HCT116 (cell line): Measurements from ENCODE around the gene TBC1D13.

Source experiments
- CEBPB ChIP-seq: IDR thresholded peaks from 2 replicates; pipeline ENCODE4 v1.6.1; 2012; ENCODE audit warnings: low read depth
- EZH2phosphoT487 ChIP-seq: fragments of 200-600 bp; IDR thresholded peaks from 2 replicates; pipeline ENCODE4 v1.6.1; 2018; ENCODE audit warnings: antibody characterized with exemption, borderline replicate concordance
- POLR2A ChIP-seq: IDR thresholded peaks from 2 replicates; pipeline ENCODE4 v1.7.0; 2011; ENCODE audit warnings: borderline replicate concordance; ENCODE audit not compliant: insufficient read depth, insufficient read length; ENCODE audit errors: extremely low read depth
- POLR2AphosphoS5 ChIP-seq: IDR thresholded peaks from 2 replicates; pipeline ENCODE4 v1.6.1; 2011; ENCODE audit warnings: mild to moderate bottlenecking, low read depth, low read length, moderate library complexity
- ZFX ChIP-seq: fragments of 450-650 bp; IDR thresholded peaks from 2 replicates; pipeline ENCODE4 v1.6.1; 2017
- TF ChIP-seq, protein P1 (sequence below), 3 experiments: fragments of 200-600 bp in 1 of 3; sonication (generic) in 1 of 3; IDR thresholded peaks in 2 of 3; conservative IDR thresholded peaks in 1 of 3; 2 replicates each; pipeline ENCODE4 v1.5.1; 2012 to 2017; ENCODE audit warnings: low read depth in 2 of 3, low read length in 2 of 3, antibody characterized with exemption in 1 of 3, borderline replicate concordance in 1 of 3, control low read depth in 1 of 3, mild to moderate bottlenecking in 1 of 3, mixed read lengths in 1 of 3, mixed run types in 1 of 3, moderate library complexity in 1 of 3; ENCODE audit not compliant: insufficient read depth in 1 of 3

DNA sequence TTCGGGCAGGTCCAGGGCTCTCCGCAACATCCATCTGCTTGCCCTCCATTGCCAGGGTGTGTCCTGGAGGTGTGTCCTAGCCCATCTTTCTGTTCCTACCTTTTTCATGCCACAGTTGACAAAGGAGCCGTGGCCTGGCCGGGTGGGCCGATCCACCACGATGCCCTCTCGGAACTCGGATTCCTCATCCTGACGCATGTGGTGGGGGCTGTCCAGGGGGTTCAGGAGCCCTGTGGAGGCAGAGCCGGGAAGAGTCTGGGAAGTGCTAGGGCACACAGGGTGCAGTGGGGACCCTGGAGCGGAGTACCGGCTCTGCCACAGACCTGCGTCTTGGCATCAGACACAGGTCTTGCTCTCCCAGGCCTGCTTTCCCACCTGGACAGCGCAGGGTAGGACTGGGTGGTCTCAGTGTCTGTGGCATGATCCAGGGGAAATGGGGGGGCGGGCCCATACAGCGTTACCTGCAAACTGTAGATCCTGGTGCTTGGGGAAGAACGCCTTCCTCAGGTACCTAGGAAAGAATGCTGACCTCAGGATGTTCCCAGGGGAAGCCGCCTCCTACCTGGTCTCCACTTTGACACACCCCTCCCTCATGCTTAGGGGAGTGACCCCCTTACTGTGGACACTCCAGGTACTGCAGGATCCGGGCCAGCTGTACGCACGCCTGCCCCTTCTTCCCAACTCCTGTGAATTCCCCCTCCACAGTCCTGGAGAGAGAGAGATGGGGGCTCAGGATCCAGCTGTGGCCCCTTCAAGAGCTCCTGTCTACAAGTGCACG, 39.1 kb downstream of the TBC1D13 start:
- no peak for TF ChIP-seq POLR2A
- TF ChIP-seq ZFX = no peak
- TF ChIP-seq, protein P1, sequence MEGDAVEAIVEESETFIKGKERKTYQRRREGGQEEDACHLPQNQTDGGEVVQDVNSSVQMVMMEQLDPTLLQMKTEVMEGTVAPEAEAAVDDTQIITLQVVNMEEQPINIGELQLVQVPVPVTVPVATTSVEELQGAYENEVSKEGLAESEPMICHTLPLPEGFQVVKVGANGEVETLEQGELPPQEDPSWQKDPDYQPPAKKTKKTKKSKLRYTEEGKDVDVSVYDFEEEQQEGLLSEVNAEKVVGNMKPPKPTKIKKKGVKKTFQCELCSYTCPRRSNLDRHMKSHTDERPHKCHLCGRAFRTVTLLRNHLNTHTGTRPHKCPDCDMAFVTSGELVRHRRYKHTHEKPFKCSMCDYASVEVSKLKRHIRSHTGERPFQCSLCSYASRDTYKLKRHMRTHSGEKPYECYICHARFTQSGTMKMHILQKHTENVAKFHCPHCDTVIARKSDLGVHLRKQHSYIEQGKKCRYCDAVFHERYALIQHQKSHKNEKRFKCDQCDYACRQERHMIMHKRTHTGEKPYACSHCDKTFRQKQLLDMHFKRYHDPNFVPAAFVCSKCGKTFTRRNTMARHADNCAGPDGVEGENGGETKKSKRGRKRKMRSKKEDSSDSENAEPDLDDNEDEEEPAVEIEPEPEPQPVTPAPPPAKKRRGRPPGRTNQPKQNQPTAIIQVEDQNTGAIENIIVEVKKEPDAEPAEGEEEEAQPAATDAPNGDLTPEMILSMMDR (IDR thresholded peaks at IDR 0.05 in 2 of 3, conservative IDR thresholded peaks at IDR 0.05 in 1 of 3; ENCODE audit: borderline replicate concordance in 1 of 3, insufficient read depth in 1 of 3, low read depth in 2 of 3, low read length in 2 of 3) = peak in 2 of 3 experiments; percentile 32 to 38; a peak in 2 of 6 replicates
- TF ChIP-seq EZH2phosphoT487 = no peak
- no peak for TF ChIP-seq CEBPB
- no peak for TF ChIP-seq POLR2AphosphoS5
